NCI-H2171 (cell line): ENCODE measurements around the gene S100A11.
A peak's percentile ranks its signal among the peaks of the same experiment; 100 is the strongest.

Source experiments
- DNase-seq: peaks from one replicate; lab custom pipeline; 2025; lab: John Stamatoyannopoulos, UW

Gene S100A11

GRCh38 chr1:152001631-152002584 is 34.9 kb downstream of the S100A11 start:
- DNase-seq, result peak; percentile 56

- no peak for DNase-seq
Observed at GRCh38 chr1:152000964-152001630, 35.7 kb downstream of the S100A11 start.

GRCh38 chr1:151998611-151999362 is 38.0 kb downstream of the S100A11 start:
- no peak for DNase-seq

GRCh38 chr1:151997284-151997570 is 39.6 kb downstream of the S100A11 start:
- no peak for DNase-seq

GRCh38 chr1:151995774-151996173 is 41.0 kb downstream of the S100A11 start:
- DNase-seq, result no peak

GRCh38 chr1:151994956-151995355 is 41.8 kb downstream of the S100A11 start:
- no peak for DNase-seq

GRCh38 chr1:151993734-151994496 is 42.9 kb downstream of the S100A11 start, which contains the start of gene S100A10:
S100A10 (minus strand) TSS chr1:151993859; CDS start chr1:151986230, 7,629 bp downstream.
- peak; percentile 12 for DNase-seq

- no peak for DNase-seq
Observed at GRCh38 chr1:151993084-151993733, 43.6 kb downstream of the S100A11 start.

- no peak for DNase-seq
Observed at GRCh38 chr1:151992303-151993083, 44.3 kb downstream of the S100A11 start.

GRCh38 chr1:151991663-151992302 is 45.0 kb downstream of the S100A11 start:
- DNase-seq, result no peak

GRCh38 chr1:151990856-151991198 is 46.0 kb downstream of the S100A11 start:
- DNase-seq, result no peak

GRCh38 chr1:151990058-151990855 is 46.5 kb downstream of the S100A11 start:
- DNase-seq, result no peak

- DNase-seq, result no peak
Observed at GRCh38 chr1:151989211-151989862, 47.5 kb downstream of the S100A11 start.

GRCh38 chr1:151988405-151988923 is 48.3 kb downstream of the S100A11 start:
- no peak for DNase-seq

- no peak for DNase-seq
Observed at GRCh38 chr1:151986501-151987190, 50.2 kb downstream of the S100A11 start.

GRCh38 chr1:151985768-151986167 is 51.0 kb downstream of the S100A11 start:
- no peak for DNase-seq

GRCh38 chr1:151985270-151985669 is 51.5 kb downstream of the S100A11 start:
- DNase-seq, result no peak
